Amniotic stem cell (primary cell): ENCODE data around the gene USP10.

Experiments used
- DNase-seq: peaks from one replicate; lab custom pipeline; 2025; lab: John Stamatoyannopoulos, UW

Gene USP10

GRCh38 chr16:84699712-84700445, at the start of gene USP10:
Gene USP10 (plus strand): TSS chr16:84700000. CDS start chr16:84700091, 91 bp downstream.
- peak; percentile 64 for DNase-seq

GRCh38 chr16:84650062-84650991, 49.5 kb upstream of the USP10 start:
- peak; percentile 55 for DNase-seq

- no peak for DNase-seq
Measured at GRCh38 chr16:84652566-84652965, 47.2 kb upstream of the USP10 start.

- DNase-seq = no peak
Measured at GRCh38 chr16:84654238-84654637, 45.6 kb upstream of the USP10 start.

GRCh38 chr16:84654998-84655397, 44.8 kb upstream of the USP10 start:
- DNase-seq = no peak

GRCh38 chr16:84656649-84657048, 43.2 kb upstream of the USP10 start:
- DNase-seq = no peak

GRCh38 chr16:84657229-84657837, 42.5 kb upstream of the USP10 start:
- DNase-seq = no peak

GRCh38 chr16:84658690-84659089, 41.1 kb upstream of the USP10 start:
- DNase-seq = no peak

GRCh38 chr16:84659656-84660300, 40.0 kb upstream of the USP10 start:
- no peak for DNase-seq

- DNase-seq = no peak
Measured at GRCh38 chr16:84660973-84661372, 38.8 kb upstream of the USP10 start.

- DNase-seq = no peak
Measured at GRCh38 chr16:84661418-84662060, 38.3 kb upstream of the USP10 start.

- no peak for DNase-seq
Measured at GRCh38 chr16:84662471-84662870, 37.3 kb upstream of the USP10 start.

GRCh38 chr16:84663433-84664101, 36.2 kb upstream of the USP10 start:
- DNase-seq = no peak

- no peak for DNase-seq
Measured at GRCh38 chr16:84665359-84665758, 34.4 kb upstream of the USP10 start.

GRCh38 chr16:84665843-84666242, 34.0 kb upstream of the USP10 start:
- DNase-seq = no peak

GRCh38 chr16:84667600-84668309, 32.0 kb upstream of the USP10 start:
- DNase-seq = no peak

GRCh38 chr16:84670063-84670462, 29.7 kb upstream of the USP10 start:
- no peak for DNase-seq

- DNase-seq = peak; percentile 32
Measured at GRCh38 chr16:84672276-84673202, 27.3 kb upstream of the USP10 start.

GRCh38 chr16:84673203-84673535, 26.6 kb upstream of the USP10 start:
- DNase-seq = no peak
